Endometrial microvascular endothelial cells (primary cell): ENCODE measurements around the gene PPP1R27. TPM values are rescaled to one million over a fixed set of nuclear protein-coding genes. Genes with fewer than 3 reads are reported as not detected.

ENCODE experiments used
- in situ Hi-C: cut with HindIII; loops from 2 replicates; pipeline ENCODE4 v1.10.0; 2017; ENCODE audit warnings: low sequenced_read_pairs, low pct_unique_long_range_greater_than_20kb; ENCODE audit errors: inconsistent ontology term
- total RNA-seq: library from RNA; depleted of rRNA; stranded (reverse); fragments of >200 nt; gene quantifications from one replicate; pipeline ENCODE4 v1.2.3, GENCODE V29; 2015; ENCODE audit errors: inconsistent ontology term

The PPP1R27 gene
- total RNA-seq, 1 donor from 2014 or later: not detected

DNA sequence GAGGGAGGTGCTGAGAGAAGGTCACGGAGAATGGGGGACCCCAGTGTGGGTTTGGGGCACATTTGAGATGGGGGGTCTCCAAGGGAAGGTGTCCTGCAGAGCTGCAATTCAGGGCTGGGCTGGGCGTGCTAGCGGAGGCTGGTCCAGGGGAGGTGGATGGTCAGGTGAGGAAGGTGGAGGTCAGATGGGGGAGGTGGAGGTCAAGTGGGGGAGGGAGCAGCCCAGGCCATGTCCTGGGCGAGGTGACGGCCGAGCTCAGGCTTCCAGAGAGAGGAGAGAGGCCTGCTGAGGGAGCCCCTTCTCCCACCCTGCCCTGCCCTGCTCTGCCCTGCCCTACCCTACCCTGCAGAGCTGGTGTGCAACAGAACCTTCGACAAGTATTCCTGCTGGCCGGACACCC, 24.4 kb downstream of the PPP1R27 start:
- in situ Hi-C loops: no loop called here

DNA sequence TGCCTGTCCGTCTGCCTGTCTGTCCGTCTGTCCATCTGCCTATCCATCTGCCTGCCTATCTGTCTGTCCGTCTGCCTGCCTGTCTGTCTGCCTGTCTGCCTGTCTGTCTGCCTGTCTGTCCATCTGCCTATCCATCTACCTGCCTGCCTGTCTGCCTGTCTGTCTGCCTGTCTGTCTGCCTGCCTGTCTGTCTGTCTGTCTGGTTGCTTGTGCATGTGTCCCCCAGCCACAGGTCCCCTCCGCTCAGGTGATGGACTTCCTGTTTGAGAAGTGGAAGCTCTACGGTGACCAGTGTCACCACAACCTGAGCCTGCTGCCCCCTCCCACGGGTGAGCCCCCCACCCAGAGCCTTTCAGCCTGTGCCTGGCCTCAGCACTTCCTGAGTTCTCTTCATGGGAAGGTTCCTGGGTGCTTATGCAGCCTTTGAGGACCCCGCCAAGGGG, 25.3 kb downstream of the PPP1R27 start:
- in situ Hi-C loops: no loop called here

DNA sequence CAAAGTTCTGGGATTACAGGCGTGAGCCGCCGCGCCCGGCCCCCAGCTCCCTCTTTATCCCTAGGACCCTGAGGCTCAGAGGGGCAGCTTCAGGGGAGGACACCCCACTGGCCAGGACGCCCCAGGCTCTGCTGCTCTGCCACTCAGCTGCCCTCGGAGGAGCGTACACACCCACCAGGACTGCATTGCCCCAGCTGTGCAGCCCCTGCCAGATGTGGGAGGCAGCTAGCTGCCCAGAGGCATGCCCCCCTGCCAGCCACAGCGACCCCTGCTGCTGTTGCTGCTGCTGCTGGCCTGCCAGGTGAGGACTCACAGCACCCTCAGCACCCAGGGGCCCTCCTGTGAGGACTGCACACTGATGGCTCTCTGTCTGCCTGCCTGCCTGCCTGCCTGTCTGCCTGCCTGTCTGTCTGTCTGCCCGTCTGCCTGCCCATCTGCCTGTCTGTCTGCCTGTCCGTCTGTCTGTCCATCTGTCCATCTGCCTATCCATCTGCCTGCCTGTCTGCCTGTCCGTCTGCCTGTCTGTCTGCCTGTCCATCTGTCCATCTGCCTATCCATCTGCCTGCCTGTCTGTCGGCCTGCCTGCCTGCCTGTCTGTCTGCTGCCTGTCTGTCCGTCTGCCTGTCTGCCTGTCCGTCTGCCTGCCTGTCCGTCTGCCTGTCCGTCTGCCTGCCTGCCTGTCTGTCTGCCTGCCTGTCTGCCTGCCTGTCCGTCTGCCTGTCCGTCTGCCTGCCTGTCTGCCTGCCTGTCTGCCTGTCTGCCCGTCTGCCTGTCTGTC, 25.9 kb downstream of the PPP1R27 start:
- in situ Hi-C loops: no loop called here

GRCh38 chr17:81807839-81808238, 27.0 kb downstream of the PPP1R27 start:
- in situ Hi-C loops: no loop called here

GRCh38 chr17:81807210-81807719, 27.6 kb downstream of the PPP1R27 start:
- in situ Hi-C loops: no loop called here

DNA sequence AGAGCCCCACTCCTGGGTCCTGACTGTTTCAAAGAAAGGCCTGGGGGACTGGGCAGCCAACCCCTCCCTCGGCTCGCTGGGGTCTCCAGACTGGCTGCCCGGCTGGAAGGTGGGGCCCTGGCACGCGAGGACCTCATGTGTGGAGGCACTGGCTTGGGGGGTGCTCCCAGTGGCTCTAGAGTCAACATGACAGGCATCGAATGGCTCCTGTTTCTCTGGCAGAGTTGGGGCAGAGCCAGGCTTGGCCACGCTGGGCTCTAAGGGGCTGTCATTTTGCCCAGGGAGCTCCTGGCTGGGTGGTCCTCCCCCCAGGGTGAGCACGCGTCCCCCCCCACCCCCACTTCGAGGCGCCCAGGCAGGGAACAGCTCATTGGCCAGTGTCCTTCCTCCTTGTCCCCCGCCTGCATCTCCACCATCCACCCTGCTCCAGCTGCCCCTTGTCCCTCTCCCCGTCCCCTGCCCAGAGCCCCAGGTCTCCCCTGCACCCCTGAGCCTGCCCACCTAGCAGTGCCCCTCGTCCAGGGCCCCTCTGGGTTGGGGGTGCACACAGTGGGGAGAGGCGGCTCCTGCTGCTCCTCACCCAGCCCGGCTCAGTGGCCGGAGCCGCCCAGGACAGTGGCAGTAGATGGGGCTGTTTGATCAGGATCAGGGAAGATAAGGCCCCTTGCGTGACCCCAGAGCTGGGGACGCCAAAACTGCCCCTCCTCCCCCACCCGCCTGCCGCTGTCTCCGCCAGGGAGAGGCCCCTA, 28.2 kb downstream of the PPP1R27 start:
- in situ Hi-C loops: no loop called here

DNA sequence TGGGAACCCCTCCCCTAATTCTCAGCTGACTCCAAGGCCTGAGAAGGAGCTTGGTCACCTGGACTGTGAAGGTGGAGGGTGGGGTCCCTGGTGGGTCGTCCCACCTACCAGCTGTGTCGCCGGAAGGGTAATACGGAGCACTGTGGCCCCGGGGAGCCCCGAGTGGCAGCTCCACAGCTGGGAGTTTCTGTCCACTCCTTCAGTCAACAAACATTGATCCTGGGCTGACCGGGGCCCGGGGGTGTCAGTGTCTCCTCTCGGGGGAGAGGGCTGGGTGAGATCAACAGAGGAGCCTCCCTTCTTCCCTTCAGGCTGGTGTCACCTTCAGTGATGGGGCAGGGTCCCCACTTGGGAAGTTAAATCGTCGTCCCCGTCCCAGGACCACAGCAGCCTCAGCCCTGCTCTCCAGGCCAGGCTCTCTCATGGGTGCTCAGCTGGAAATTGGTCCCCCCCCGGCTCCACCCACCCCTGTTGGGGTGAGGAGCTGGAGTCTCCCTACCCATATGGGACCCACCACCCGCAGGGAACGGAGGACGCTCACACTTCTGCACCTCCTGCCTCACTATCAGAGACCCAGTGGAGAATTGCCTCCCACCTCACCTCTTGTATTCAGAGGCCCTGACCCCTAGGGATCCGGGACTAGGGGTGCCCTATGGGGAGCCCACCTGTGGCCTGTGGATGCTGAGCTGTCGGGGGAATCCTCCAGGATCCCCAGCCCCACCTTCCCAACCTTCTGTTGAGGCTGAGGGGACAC, 29.0 kb downstream of the PPP1R27 start:
- in situ Hi-C loops: no loop called here

- in situ Hi-C loops: no loop called here
Observed at GRCh38 chr17:81804559-81805399, 30.1 kb downstream of the PPP1R27 start.

GRCh38 chr17:81803728-81804558, 30.9 kb downstream of the PPP1R27 start, which contains the start of gene GCGR:
GCGR (plus strand) TSS chr17:81804150; CDS start chr17:81809019, 4,869 bp downstream.
- in situ Hi-C loops: no loop called here

GRCh38 chr17:81802856-81803643, 31.8 kb downstream of the PPP1R27 start:
- in situ Hi-C loops: no loop called here

DNA sequence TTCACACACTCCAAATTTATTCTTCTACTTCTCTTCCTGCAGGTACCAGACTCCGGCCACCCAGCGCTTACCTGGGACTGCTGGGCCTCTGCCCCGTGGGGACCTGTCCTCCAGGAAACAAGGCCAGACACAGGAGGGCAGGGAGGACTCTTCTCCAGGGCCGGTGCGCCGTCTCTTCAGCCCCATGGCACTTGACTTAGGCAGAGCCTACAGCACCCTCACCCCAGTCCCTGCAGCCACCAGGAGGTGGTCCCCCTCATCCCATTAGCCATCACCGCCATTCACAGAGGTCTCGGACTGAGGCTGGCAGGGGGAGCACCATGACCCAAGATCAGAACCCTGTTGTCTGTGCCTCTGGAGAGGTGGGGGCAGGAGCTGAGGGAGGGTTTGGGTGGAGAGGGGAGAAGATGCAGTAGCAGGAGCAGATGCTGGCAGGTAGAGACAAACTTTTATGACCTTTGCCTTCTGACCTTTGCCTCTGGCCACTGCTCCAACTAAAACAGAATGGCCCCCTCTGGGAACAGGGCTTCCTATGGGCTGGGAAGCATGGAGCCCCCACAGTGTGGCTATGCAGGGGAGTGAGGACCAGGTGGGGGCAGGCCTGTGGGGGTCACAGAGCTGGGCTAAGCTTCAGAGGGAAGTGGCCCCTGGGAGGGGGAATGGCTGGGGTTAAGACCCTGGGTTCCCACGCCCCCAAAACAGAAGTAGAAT, 32.6 kb downstream of the PPP1R27 start:
- in situ Hi-C loops: no loop called here

- in situ Hi-C loops: no loop called here
Observed at GRCh38 chr17:81801327-81801726, 33.5 kb downstream of the PPP1R27 start.

GRCh38 chr17:81794509-81794908, 40.3 kb downstream of the PPP1R27 start:
- in situ Hi-C loops: no loop called here

GRCh38 chr17:81794074-81794476, 40.8 kb downstream of the PPP1R27 start:
- in situ Hi-C loops: no loop called here

- in situ Hi-C loops: no loop called here
Observed at GRCh38 chr17:81792675-81793615, 41.9 kb downstream of the PPP1R27 start.
